Stimulated activated CD8-positive, alpha-beta memory T cell treated with anti-CD3 and anti-CD28 coated beads, Interleukin-4, amount 100 ng/mL, for 48 hours (primary cell): ENCODE measurements around the gene HMOX1.
"Not testable (repeated sequence)": the region's sequence is repeated elsewhere in the genome, so short reads cannot be mapped to it uniquely, and the experiment has no call there.

Experiments
- DNase-seq: peaks from one replicate; pipeline ENCODE4 v3.0.0-alpha.2; 2020

Gene HMOX1

DNA sequence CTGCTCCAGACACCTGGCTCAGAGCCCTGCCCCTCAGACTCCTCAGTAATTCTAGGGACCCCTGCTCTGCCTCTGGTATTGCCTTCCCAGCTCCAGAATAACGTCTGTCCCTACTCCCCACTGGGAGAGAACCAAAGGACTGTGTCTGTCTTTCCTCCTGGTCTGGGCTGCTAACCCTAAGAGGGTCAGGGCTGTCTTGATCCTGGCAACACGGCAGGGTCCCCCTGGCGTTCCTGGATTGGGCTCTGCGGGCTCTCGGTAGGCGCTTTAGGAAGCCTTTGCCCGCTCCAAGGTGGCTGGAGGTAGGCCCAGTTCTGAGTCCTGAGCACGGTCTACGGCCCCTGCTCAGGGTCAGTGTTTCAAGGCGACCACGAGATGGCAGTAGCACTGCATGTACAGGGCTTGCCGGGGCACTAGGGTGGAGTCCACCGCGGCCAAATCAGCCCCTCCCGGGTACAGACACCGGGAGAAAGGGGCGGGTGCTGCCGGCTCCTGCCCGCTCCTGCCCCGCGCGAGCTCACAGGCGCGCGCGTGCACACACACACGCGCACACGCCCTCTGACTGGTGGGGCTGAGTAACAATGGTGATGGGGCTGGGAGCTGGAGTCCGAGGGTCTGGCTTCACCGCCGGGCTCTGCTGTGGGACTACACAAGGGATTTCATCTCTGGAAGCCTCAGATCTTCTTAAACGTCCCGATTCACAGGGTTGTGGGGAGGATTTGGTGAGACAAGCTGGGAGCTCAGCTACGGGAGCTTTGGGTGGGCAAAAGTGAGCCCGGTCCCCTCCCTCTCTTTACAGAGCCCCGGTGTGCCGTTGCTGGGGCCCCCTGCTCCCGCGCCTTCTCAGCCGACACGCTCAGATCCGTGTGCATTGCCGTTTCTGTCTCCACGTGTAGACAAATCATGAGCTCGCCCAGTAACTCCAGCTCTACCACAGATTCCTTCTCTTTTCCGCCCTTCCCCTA is 30.1 kb upstream of the HMOX1 start:
- peak; percentile 90 for DNase-seq

DNA sequence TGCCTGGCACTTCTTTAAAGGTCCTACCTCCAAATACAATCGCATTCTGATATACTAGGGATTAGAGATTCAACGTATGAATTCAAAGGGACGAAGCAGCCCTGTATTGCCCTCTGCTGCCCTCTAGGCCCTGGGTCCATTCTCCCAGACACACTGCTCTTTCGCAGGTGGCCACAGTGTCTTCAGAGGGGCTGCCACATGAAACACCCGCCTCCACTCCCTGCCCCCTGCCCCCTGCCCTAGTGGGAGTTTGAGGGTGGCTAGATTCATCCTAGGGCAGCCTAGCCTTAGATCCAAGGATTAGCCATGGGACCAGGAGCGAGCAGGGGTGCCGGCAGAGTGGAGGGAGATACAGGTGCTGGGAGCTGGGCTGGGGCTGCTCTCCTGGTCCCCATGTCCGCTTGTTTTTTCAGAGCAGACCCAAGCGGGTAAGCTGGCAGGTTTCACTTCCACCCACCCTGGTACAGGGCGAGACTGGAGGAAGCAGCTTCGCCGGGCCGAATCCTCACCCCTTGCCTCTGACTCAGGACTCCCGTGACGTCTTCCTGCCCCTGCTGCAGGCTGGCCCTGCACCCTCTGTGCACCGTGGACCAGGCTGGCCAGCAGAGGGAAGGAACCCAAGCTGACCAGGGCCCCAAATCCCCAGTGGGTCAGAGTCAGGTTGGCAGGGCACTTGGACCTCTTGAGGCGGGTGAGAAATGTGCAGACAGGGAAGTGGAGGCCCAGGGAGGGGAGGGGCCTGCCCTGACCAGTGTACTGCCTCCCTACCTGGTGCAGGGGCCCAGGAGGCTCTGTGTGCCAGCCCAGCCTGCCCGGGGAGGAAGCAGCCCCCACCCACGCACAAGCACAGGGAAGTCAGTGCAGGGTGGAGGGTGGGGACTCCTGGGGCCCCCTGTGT is 28.4 kb upstream of the HMOX1 start:
- DNase-seq, result peak; percentile 82

DNA sequence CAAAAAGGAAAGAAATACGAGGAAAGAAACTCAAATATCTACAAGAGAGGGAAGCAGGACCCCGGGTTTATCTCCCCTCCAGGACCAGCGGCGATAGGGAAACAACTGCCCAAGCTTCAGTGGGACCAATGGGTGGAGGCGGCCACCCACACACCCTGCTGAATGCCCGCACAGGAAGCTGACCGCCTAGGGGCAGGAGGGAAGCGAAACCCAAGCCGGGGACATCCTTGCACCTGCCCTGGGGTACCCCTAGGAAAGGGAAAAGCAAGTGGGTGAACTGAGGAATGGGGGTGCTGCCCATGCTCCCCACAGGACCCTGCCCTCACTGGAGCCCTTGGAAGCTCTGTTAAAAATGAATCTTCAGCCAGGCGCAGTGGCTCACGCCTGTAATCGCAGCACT is 27.6 kb upstream of the HMOX1 start:
- no peak for DNase-seq

DNA sequence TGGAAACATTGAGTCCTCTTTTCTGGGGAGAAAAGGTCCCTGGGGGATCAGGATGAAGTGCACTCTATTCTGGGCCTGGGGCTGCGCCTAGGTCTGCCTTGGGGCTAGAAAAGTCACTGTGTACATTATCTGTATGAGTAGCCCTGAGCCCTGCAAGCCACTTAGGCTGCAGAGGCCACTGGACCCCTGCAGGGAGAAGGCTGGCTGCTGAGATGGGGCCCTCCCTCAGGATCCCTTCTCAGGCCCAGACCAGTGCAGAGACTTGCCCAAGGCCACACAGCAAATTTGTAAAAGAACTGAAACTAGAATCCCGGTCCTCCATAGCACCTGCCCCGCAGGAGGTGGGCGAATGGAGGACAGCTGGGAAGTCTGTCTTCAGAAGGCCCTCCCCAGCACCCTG is 26.8 kb upstream of the HMOX1 start:
- no peak for DNase-seq

DNA sequence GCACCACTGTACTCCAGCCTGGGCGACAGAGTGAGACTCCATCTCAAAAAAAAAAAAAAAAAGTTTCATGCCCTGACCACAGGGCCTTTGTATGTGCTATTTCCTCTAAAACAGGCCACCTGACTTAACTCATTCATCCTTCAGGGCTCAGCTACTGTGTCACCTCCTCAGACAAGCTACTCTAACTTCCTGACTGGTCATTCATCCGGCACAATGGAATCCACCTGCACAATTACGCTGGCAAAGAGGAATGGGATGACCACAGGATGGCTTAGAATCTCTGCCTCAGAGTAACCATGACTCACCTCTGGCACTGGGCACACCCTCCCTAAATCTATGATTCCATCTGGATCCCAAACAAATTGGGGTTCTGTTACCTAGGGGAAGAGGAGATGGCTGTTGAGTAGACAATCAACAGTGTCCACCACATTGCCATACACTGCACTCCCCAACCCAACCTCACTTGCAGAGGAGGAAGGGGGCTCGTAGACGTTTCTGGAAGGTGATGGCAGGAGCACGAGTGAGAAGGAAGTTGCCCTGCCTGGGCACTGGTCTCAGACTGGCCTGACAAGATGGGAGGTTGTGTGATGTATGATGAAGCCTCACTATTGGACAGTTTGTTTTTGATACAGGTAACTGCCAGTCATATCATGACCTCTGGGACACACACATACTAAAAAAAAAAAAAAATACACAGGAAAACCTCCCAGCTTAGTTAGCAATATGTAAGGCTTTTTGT is 22.8 kb upstream of the HMOX1 start:
- DNase-seq, result no peak

DNA sequence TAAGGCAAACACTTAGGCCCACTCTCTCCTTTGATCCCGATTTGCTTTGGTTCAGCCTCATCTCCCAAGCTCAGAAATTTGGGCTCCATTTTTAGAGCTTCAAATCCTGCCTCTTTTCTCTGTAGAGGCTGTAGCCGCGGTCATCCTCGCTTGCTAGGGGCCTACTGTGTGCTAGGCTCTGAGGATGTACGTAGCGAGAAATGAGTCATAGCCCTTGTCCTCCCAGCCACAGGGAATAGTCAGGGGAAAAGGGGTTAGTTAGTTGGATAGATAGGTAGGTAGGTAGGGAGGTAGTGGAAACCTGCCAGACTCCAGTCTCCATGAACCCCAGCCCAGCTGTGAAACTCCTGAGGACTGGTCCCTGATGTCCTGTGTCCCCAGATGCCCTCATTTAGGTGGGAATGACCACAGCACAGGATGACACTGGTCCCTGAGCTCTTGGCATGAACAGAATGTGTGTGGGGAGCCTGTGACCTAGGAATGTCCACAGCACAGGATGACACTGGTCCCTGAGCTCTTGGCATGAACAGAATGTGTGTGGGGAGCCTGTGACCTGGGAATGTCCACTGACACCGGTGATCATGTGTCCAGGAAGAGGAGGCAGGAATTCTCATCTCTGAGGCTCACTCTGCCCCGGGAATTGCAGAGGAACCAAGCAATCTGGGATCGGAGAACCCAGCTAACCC is 21.4 kb upstream of the HMOX1 start:
- no peak for DNase-seq

DNA sequence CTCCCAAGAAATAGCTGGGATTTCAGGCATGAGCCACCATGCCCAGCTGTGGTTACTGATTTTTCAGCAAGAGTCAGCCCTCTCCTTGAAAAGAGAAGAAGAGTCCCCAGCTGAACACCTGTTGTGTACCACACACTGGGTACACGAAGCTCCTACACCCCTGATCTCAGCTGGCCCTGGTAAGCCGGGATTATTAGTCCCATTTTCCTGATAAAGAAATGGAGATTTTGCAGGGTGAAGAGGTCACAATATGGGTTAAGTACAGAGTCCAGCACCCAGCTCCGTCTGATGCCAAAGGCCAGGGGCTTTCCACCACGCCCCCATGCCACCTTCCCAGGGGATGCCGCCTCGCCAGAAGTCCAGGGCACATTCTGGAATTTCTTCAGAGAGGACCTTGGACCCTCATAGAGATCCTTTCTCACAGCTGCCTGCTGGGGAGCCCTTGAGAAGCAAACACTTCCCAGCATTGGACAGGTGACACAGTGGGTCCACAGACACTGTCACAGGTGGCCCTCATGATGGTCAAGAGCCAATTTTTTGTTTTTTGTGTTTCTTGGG is 19.8 kb upstream of the HMOX1 start:
- no peak for DNase-seq

DNA sequence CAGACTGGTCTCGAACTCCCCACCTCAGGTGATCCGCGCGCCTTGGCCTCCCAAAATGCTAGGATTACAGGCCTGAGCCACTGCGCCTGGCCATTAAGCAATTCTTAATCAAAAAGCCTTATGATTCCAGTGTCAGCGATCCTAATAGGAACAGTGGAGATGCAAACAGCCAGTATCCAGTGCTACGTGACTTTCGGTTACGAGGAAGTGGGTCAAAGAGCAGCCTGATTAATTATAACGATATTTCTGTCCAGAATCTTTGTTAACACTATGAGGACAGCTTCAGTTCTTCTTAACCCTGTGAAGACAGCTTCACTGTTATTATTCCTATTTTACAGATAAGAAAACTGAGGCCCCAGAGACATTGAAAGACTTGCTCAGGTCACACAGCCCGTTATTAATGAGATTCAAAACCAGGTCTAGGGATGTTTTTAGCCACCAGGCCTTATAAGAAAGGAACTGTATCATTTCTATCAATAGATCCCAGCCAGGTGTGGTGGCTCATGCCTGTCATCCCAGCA is 17.3 kb upstream of the HMOX1 start:
- DNase-seq, result no peak

DNA sequence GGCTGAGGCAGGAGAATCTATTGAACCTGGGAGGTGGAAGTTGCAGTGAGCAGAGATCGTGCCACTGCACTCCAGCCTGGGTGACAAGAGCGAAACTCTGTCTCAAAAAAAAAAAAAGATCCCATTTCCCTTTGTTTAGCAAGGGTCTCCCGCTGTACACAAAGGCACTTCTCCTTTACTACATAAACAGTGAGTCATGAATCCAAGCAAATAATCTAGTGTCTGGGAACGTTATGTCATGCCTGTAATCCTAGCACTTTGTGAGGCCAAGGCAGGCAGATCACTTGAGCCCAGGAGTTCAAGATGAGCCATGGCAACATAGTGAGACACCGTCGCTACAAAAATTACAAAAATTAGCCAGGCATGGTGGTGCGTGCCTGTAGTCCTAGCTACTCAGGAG is 16.7 kb upstream of the HMOX1 start:
- DNase-seq, result not testable (repeated sequence)

DNA sequence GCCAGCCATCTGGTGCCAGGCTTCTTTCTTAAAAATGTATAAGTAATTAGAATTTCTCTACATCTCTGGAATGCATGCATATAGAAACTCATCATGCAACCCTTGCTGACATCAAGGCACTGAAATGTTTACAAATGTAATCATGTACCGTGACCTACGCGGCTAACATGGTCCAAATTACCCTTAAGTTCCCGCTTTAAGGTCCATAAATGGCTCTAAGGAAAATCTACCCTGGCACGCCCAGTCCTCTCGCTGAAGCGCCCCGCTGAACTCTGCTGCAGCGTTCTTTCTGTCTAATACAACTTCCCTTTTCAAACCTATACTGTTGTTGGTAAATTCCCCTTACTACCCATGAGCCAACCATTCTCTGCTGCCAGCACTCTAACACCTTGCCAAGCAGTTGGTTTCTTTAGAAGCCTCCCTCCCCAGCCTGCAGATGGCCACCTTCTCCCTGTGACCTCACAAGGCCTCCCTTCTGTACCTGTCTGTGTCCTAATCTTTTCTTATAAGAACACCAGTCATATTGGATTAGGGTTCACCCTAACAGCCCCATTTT is 13.5 kb upstream of the HMOX1 start:
- DNase-seq, result no peak

DNA sequence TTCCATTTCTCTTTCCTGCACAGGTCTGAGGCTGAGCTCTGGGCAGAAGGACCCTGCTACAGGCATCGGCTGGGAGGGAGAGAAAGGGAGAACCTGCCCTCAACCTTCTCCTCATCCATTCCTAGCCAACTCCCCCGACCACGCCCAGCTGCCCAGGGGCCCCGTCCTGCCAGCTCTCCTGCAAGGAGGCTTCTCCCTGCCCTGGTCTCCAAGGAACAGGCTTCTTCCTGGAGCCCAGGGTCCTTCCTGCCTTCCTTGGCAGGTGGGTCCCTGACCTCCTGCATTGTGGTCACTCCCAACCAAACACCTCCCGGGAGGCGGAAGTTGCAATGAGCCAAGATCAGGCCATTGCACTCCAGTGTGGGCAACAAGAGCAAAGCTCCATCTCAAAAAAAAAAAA is 12.5 kb upstream of the HMOX1 start:
- DNase-seq, result no peak

DNA sequence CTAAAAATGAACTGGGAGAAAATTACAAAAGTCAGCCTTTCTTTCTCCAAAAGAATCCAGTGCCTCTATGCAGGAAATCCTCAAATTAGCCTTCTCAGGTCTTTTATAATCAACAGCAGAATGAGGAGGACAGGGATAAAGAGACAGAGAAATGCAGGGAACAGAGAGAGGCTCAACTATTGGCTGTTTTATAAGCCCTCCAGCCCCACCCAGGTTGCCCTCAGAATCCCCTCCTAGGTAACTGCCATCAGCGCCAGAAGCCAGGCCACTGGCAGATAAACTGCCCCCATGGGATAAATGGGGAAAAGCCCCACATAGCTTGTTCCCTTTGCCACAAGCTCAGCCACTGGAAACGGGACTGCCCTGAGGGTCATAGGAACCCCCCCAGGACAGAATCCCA is 10.9 kb upstream of the HMOX1 start:
- DNase-seq, result no peak

DNA sequence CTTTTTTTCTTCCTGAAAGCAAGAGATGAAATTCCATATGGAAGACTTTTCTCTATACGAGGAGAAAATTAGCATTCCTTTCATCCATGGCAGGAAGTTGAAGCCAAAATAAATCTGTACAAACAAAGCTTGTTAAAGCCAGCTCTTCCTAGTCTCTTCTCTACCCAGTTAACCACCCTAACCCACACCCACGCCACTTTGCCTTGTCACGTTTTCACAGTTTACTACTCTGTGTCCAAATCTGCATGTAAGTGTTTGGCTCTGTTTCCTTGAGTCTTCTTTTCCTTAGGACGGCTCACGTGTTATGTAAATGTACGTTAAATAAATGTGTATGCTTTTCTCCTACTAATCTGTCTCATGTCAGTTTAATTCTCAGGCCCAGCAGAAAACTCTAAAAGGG is 7.1 kb upstream of the HMOX1 start:
- DNase-seq, result no peak

DNA sequence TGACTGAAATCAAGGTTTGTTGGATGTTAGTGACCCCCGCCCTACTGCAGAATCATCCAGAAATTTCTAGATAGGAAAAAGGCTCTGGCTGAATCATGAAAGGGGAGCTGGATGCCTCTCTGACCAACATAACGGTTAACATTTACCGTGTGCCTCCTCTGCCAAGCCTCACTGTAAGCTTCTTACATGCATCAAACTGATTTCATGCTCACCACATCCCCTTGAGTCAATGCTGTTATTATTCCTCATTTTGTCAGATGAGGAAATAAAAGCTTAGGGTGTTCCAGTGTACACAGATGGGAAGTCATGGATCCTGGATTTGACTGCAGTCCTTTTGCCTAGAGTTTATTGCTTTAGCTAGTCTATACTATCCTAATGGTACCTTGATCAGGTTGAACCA is 5.9 kb upstream of the HMOX1 start:
- no peak for DNase-seq

DNA sequence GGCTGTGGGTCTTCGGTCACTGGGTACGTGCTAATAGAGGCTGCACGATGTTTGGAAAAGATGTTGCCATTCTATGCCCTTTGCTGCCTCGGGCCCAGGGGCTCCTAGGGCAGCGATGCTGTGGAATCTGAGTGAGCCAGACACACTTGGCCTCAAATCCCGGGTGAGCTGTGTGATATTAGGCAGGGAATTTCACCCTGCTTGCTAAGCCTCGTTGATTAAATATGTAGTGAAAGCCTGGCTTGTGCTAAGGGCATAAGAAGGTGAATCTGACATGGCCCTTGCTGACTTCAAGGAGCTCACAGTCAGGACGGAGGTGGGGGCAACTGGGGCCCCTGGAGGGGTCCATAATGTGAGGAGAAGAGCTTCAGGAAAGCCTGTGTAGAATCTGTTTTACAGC is 5.4 kb upstream of the HMOX1 start:
- DNase-seq, result no peak

DNA sequence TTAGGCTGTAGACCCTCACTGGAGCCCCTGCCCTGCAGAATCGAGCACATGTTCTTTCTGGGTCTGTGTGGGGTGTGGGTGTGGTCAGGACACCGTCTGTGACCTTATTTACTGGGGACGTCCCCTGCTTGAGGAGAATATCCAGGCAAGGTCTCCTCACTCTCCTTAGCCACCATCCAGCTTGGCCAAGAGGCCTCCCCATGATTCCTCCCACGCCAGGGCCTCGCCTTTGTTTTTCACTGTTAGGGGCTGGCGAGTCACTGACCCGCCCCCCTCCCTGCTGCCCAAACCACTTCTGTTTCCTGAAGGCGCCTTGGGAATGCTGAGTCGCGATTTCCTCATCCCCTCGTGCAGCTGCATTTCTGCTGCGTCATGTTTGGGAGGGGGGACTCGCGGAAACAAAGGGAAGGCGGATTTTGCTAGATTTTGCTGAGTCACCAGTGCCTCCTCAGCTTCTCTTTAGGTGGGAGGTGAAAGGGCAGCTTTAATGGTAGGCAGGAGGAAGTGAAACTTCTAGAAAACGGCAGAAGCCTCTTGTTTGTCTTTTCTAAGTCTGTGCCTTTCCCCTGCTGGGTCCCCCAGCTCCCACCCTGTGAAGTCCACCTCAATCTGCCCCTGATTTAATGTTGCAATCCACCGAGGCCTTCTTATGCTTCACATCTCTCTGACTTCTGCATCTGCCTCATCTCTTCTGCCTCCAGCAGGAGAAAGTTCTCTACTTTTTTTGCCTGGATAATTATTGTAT is 4.0 kb upstream of the HMOX1 start:
- DNase-seq, result peak; percentile 41

DNA sequence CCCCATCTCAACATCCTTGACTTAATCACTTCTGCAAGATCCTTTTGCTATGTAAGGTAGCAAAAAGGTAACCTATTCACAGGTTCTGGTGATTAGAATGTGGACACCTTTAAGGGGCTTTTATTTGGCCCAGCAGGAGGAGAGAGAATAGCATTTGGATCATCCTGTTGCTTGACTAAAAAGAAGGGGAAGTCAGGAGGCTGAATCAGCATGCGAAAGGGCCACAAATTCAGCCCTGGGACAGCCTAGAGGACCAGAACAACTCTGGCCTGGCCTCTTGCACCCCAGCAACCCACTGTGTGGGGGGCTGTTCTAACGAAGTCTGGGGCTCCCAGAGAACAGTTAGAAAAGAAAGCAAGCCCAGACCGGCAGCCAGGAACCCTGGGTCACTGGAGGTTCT is 3.2 kb upstream of the HMOX1 start:
- DNase-seq, result no peak

DNA sequence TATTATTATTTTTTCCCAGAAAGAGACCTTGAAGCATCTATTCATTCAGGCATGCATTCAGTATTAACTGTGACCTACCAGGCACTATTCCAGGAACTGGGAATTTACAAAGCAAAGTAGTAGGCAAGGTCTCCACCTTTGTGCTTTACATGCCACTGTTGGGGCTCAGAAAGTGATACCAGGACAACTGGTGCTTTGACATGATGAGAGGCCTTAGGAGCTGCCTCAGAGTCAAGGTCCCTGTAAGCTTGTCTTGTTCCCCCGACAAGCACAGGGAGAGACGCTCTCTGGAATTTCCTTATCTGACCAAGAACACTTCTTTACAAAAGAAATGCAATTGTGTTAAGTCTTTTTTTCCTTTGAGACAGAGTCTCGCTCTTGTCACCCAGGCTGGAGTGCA is 2.3 kb upstream of the HMOX1 start:
- DNase-seq, result no peak

DNA sequence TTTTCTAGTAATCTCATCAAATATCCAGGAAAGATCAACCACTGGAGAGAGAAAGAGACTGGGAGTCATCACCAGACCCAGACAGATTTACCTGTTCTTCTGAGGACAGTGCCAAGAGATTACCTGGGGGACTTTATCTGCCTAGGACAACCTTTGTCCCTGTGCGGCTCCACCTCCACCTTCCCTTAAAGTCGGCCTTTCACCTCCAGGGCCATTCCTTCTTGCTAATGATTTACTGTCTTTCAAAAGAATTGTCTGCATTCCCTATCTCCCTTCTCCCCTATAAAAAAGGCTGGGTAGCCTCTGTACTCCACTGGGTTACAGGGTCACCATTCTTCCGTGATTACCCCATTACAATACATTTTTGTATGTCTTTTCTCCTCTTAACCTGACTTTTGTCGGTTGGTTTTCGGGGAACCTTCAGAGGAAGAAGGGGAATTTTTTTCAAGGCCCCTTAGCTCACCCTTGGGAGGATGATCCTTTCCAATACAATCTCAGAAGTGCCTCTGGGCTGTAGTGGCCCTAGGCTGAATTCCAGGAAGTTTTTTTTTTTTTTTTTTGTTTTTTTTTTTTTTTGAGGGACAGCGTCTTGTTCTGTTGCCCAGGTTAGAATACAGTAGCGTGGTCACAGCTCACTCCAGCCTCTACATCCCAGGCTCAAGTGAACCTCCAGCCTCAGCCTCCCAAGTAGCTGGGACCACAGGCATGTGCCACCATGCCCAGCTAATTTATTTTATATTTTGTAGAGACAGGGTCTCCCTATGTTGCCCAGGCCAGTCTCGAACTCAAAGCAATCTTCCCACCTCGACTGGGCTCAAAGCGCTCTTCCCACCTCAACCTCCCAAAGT is 1.5 kb upstream of the HMOX1 start:
- DNase-seq, result no peak

DNA sequence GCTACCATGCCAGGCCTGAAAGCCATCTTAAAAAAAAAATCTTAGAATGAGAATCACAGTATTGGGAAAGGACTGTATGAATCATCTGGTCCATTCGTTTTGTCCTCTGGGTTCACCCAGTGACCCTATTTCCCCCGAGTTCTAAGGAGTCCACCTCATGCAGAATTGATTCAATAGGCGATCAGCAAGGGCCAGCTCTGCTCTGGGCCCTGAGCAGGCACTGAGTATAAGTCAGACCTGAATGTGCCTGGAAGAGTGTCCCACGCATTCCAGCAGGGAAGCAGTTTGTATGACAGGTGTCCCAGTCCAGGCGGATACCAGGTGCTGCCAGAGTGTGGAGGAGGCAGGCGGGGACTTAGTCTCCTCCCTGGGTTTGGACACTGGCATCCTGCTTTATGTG is 883 bp upstream of the HMOX1 start:
- no peak for DNase-seq
